GM13977 (cell line): ENCODE measurements around the gene TEX53.

Source experiments
- DNase-seq: peaks from one replicate; pipeline ENCODE4 v3.0.0; 2012; ENCODE audit warnings: low spot score
- CTCF ChIP-seq: IDR thresholded peaks from 2 replicates; pipeline ENCODE4 v1.5.1; 2012; ENCODE audit warnings: mild to moderate bottlenecking, control low read depth; ENCODE audit not compliant: insufficient read depth; ENCODE audit errors: extremely low read depth, missing control alignments
- in situ Hi-C: fragments of 300-500 bp; cut with MboI; formaldehyde crosslinking; loops from one replicate; pipeline ENCODE4 v1.12.0; 2022; ENCODE audit warnings: low sequenced_read_pairs, low pct_unique_long_range_greater_than_20kb, mixed read lengths, inconsistent platforms; ENCODE audit not compliant: unreplicated experiment

TEX53 gene

DNA sequence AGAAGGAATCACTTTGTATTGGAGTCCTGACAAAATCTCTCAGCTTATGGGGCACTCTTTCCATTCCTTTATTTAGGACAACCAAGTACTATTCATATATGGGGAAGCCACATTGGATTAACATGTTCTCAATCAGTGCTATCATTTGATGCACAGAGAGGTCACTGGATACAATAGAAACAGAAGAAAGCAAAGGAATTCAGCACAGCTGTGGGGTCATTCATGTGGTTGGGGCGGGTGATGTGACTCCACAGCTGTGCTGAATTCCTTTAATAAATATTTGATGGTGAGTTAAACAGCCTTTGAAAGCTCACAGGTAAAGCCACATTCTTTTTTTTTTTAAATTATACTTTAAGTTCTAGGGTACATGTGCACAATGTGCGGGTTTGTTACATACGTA, 25.2 kb upstream of the TEX53 start:
- in situ Hi-C loops, result loop anchor here (5.0 to 25.0 kb wide), 4 partner anchors 49 to 829 kb away; no protein-coding TSS in a partner anchor
- DNase-seq, result no peak
- TF ChIP-seq CTCF, result no peak

DNA sequence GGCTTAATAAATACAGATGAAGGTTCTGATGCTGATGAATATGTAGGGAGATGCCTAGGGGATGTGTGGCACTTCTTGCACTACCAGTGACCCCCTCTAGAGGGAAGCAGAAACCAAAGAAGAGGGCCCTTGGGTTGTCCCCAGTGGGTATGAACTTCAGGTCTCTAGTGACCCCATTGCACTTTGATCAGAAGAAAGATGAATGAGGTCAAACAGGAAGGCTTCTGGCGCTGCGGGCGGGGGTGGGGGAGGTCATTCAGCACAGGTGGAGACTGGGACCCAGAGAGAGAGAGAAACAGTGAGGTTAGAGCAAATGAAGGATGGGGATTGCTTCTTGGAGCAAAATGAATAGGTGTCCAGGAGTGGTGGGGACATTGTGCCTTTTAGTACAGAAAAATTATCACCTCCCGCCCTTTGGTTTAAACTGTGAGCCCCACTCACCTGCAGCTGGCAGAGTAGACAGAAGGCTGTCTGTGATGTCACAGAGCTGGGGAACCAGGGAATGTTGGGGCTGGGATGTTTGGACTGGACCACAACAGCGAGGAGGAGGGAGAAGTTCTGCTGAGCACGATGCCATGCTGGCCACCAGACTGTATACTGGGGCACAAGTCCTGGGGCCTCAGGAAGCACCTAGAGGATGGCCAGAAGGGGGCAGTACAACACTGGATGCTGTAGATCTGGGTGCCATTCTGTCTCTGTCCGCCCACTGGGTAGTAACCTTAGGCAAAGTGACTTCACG, 24.2 kb upstream of the TEX53 start, which contains the start of gene TEX48:
TEX48 (minus strand) TSS at position 599 of the 739 bp plus-strand sequence. CDS start 10,469 bp downstream, outside the sequence.
- peak; percentile 64 for DNase-seq
- peak; percentile 84 for TF ChIP-seq CTCF
- in situ Hi-C loops, result loop anchor here (5.0 to 25.0 kb wide), 4 partner anchors 51 to 831 kb away; no protein-coding TSS in a partner anchor

- in situ Hi-C loops, result loop anchor here (5.0 to 25.0 kb wide), 4 partner anchors 52 to 832 kb away; no protein-coding TSS in a partner anchor
- no peak for TF ChIP-seq CTCF
- DNase-seq, result no peak
Measured at GRCh38 chr9:114680259-114681001, 22.8 kb upstream of the TEX53 start.

GRCh38 chr9:114678795-114679194, 21.2 kb upstream of the TEX53 start:
- no peak for DNase-seq
- TF ChIP-seq CTCF, result no peak
- in situ Hi-C loops, result loop anchor here (5.0 to 25.0 kb wide), 3 partner anchors 334 to 834 kb away; no protein-coding TSS in a partner anchor

- TF ChIP-seq CTCF, result no peak
- DNase-seq, result no peak
- in situ Hi-C loops, result loop anchor here (5.0 to 25.0 kb wide), 3 partner anchors 334 to 834 kb away; no protein-coding TSS in a partner anchor
Measured at GRCh38 chr9:114678130-114678529, 20.5 kb upstream of the TEX53 start.

DNA sequence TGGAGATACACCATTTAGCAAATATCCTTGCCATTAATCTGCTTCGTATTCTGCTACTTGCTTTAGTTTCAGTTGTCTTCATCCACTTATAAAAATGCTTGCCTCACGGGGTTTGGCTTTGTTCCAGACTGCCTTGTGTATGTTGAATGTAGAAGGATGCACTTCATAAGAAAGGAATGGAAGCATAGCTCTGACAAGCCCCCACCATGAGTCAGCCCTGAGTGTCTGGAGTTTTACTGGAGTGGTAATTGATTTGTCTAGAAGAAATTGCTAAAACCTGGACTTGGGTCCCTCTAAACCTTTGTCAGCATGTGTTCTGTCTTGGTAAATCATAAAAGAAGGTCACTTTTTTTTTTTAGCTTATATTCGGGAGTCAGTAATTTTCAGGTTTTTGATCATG, 19.8 kb upstream of the TEX53 start:
- no peak for DNase-seq
- TF ChIP-seq CTCF, result no peak
- in situ Hi-C loops, result loop anchor here (5.0 to 25.0 kb wide), 3 partner anchors 335 to 835 kb away; no protein-coding TSS in a partner anchor
